ENCODE results near the gene ZNF582. TPM values are rescaled to one million over a fixed set of nuclear protein-coding genes. Genes with fewer than 3 reads are reported as not detected.

Gene ZNF582
- total RNA-seq, 1 donor from 2014 or later, result 3.7 TPM

GRCh38 chr19:56360841-56361240, 32.5 kb downstream of the ZNF582 start:
- Mint-ChIP-seq H3K9me3 (peaks cover 16% of the 10 kb centered on the region), H3K27ac (no peak overlapping the region), H3K4me1 (ENCODE audit: unreplicated experiment) (no peaks in the 10 kb centered on the region), H3K36me3 (peaks cover 11% of the 10 kb centered on the region), H3K4me3 (no peak overlapping the region), H3K27me3 (no peaks in the 10 kb centered on the region)
- no peak for TF ChIP-seq CTCF (conservative IDR thresholded peaks at IDR 0.05)
- no peak for DNase-seq (ENCODE audit: extremely low spot score, unreplicated experiment)

GRCh38 chr19:56356944-56357343, 36.4 kb downstream of the ZNF582 start:
- no peaks in the 10 kb centered on the region for H3K36me3 Mint-ChIP-seq
- no peak overlapping the region for H3K4me3 Mint-ChIP-seq
- DNase-seq (ENCODE audit: extremely low spot score, unreplicated experiment), result no peak
- no peak for TF ChIP-seq CTCF (conservative IDR thresholded peaks at IDR 0.05)
- H3K9me3 Mint-ChIP-seq, result no peaks in the 10 kb centered on the region
- H3K27me3 Mint-ChIP-seq, result no peaks in the 10 kb centered on the region
- no peaks in the 10 kb centered on the region for H3K4me1 Mint-ChIP-seq (ENCODE audit: unreplicated experiment)
- H3K27ac Mint-ChIP-seq, result no peak overlapping the region

GRCh38 chr19:56355517-56355916, 37.8 kb downstream of the ZNF582 start:
- no peak for DNase-seq (ENCODE audit: extremely low spot score, unreplicated experiment)
- Mint-ChIP-seq H3K9me3 (no peaks in the 10 kb centered on the region), H3K27me3 (no peaks in the 10 kb centered on the region), H3K36me3 (no peaks in the 10 kb centered on the region), H3K27ac (no peak overlapping the region), H3K4me3 (no peak overlapping the region), H3K4me1 (ENCODE audit: unreplicated experiment) (no peaks in the 10 kb centered on the region)
- TF ChIP-seq CTCF (conservative IDR thresholded peaks at IDR 0.05), result no peak

- H3K36me3 Mint-ChIP-seq, result no peaks in the 10 kb centered on the region
- no peaks in the 10 kb centered on the region for H3K27me3 Mint-ChIP-seq
- no peaks in the 10 kb centered on the region for H3K4me1 Mint-ChIP-seq (ENCODE audit: unreplicated experiment)
- no peaks in the 10 kb centered on the region for H3K9me3 Mint-ChIP-seq
- no peak for TF ChIP-seq CTCF (conservative IDR thresholded peaks at IDR 0.05)
- DNase-seq (ENCODE audit: extremely low spot score, unreplicated experiment), result no peak
- no peak overlapping the region for H3K27ac Mint-ChIP-seq
- H3K4me3 Mint-ChIP-seq, result no peak overlapping the region
Observed at GRCh38 chr19:56351208-56351607, 42.1 kb downstream of the ZNF582 start.

- Mint-ChIP-seq H3K9me3 (no peaks in the 10 kb centered on the region), H3K27ac (no peak overlapping the region), H3K27me3 (no peaks in the 10 kb centered on the region), H3K36me3 (no peaks in the 10 kb centered on the region), H3K4me1 (ENCODE audit: unreplicated experiment) (no peaks in the 10 kb centered on the region), H3K4me3 (no peak overlapping the region)
- peak; percentile 86 for TF ChIP-seq CTCF (conservative IDR thresholded peaks at IDR 0.05)
- no peak for DNase-seq (ENCODE audit: extremely low spot score, unreplicated experiment)
Observed at GRCh38 chr19:56350416-56351045, 42.8 kb downstream of the ZNF582 start.
